ENCODE data around the gene TACR2.

- TF ChIP-seq CTCF (IDR thresholded peaks at IDR 0.05) (no peak), POLR2AphosphoS5 (IDR thresholded peaks at IDR 0.05; ENCODE audit: low read depth, low read length) (no peak), TCF7L2 (IDR thresholded peaks at IDR 0.05; ENCODE audit: low read depth, low read length) (no peak)
These were observed 36.9 kb downstream of the TACR2 start for GRCh38 chr10:69379800-69380199.

All from Panc1 (cell line).